ENCODE data around the gene FAM221A.

DNA sequence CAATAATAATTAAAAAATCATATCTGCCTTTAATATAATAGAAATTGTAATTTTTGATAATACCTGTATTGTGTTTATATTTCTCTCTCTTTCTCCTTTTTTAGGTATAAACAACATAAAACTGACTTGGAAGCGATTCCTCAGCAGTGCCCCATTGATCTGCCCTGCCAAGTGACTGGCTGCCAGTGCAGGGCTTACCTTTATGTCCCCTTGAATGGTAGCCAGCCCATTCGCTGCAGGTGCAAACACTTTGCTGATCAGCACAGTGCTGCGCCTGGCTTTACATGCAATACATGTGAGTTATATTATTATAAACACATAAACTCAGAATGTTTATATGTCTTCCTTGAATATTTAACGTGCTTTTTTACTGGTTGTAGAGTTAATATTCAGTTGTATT lies 9.2 kb downstream of the FAM221A start:
- TF ChIP-seq SNIP1 (IDR thresholded peaks at IDR 0.05; ENCODE audit: low read depth) = no peak
- no peak for TF ChIP-seq JUN (IDR thresholded peaks at IDR 0.05; ENCODE audit: borderline replicate concordance, low read depth, low read length)
- no peak for TF ChIP-seq JUN (CRISPR knock-in tag; IDR thresholded peaks at IDR 0.05; ENCODE audit: borderline replicate concordance)
- TF ChIP-seq TARDBP (IDR thresholded peaks at IDR 0.05) = no peak
- TF ChIP-seq, protein P1, sequence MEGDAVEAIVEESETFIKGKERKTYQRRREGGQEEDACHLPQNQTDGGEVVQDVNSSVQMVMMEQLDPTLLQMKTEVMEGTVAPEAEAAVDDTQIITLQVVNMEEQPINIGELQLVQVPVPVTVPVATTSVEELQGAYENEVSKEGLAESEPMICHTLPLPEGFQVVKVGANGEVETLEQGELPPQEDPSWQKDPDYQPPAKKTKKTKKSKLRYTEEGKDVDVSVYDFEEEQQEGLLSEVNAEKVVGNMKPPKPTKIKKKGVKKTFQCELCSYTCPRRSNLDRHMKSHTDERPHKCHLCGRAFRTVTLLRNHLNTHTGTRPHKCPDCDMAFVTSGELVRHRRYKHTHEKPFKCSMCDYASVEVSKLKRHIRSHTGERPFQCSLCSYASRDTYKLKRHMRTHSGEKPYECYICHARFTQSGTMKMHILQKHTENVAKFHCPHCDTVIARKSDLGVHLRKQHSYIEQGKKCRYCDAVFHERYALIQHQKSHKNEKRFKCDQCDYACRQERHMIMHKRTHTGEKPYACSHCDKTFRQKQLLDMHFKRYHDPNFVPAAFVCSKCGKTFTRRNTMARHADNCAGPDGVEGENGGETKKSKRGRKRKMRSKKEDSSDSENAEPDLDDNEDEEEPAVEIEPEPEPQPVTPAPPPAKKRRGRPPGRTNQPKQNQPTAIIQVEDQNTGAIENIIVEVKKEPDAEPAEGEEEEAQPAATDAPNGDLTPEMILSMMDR (IDR thresholded peaks at IDR 0.05 in 2 of 3, conservative IDR thresholded peaks at IDR 0.05 in 1 of 3; ENCODE audit: insufficient read depth in 2 of 3, low read depth in 1 of 3, low read length in 3 of 3) = no peak
- TF ChIP-seq, protein P2, sequence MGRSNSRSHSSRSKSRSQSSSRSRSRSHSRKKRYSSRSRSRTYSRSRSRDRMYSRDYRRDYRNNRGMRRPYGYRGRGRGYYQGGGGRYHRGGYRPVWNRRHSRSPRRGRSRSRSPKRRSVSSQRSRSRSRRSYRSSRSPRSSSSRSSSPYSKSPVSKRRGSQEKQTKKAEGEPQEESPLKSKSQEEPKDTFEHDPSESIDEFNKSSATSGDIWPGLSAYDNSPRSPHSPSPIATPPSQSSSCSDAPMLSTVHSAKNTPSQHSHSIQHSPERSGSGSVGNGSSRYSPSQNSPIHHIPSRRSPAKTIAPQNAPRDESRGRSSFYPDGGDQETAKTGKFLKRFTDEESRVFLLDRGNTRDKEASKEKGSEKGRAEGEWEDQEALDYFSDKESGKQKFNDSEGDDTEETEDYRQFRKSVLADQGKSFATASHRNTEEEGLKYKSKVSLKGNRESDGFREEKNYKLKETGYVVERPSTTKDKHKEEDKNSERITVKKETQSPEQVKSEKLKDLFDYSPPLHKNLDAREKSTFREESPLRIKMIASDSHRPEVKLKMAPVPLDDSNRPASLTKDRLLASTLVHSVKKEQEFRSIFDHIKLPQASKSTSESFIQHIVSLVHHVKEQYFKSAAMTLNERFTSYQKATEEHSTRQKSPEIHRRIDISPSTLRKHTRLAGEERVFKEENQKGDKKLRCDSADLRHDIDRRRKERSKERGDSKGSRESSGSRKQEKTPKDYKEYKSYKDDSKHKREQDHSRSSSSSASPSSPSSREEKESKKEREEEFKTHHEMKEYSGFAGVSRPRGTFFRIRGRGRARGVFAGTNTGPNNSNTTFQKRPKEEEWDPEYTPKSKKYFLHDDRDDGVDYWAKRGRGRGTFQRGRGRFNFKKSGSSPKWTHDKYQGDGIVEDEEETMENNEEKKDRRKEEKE (IDR thresholded peaks at IDR 0.05; ENCODE audit: borderline replicate concordance in 1 of 2, control insufficient read depth in 1 of 2, low read depth in 2 of 2, low read length in 1 of 2) = no peak
- no peak for TF ChIP-seq SP2 (IDR thresholded peaks at IDR 0.05; ENCODE audit: extremely low read depth, low read depth, low read length, poor library complexity, severe bottlenecking)
- TF ChIP-seq KAT7 (CRISPR knock-in tag; IDR thresholded peaks at IDR 0.05; ENCODE audit: borderline replicate concordance) = no peak

Measured in K562 (cell line).